Epithelial cell of proximal tubule (primary cell): Measurements from ENCODE around the gene PSMA5. TPM values are rescaled to one million over a fixed set of nuclear protein-coding genes. Genes with fewer than 3 reads are reported as not detected.

ENCODE experiments used
- DNase-seq: peaks from one replicate; pipeline ENCODE4 v3.0.0-alpha.2; 2011; ENCODE audit warnings: low read depth
- H3K4me3 ChIP-seq: 2 replicates; pipeline ENCODE4 v1.5.1; 2011; ENCODE audit warnings: low read depth, mild to moderate bottlenecking, low read length
- CTCF ChIP-seq: conservative IDR thresholded peaks from 2 replicates; pipeline ENCODE4 v1.5.1; 2012; ENCODE audit warnings: low read depth, mild to moderate bottlenecking, low read length
- total RNA-seq: library from RNA; depleted of rRNA; stranded (reverse); fragments of >200 nt; gene quantifications from 2 replicates; pipeline ENCODE4 v1.2.3, GENCODE V29; 2015

Gene PSMA5
- total RNA-seq, 1 donor from 2014 or later: 67.5 TPM

GRCh38 chr1:109468061-109468460, 41.8 kb upstream of the PSMA5 start:
- H3K4me3 ChIP-seq: no peak overlapping the region
- DNase-seq: no peak
- no peak for TF ChIP-seq CTCF

GRCh38 chr1:109467301-109467777, 41.1 kb upstream of the PSMA5 start:
- peak overlapping the region; percentile 66 for H3K4me3 ChIP-seq
- DNase-seq: no peak

GRCh38 chr1:109466452-109467300, 40.4 kb upstream of the PSMA5 start, which contains the start of gene SYPL2:
Gene SYPL2 (plus strand): TSS chr1:109466546. CDS start chr1:109466844, 298 bp downstream.
- H3K4me3 ChIP-seq: peak within 1 kb of the TSS; percentile 66
- no peak for TF ChIP-seq CTCF
- DNase-seq: no peak

More at GRCh38 chr1:109467301-109467777, 41.1 kb upstream of the PSMA5 start:
- TF ChIP-seq CTCF: no peak

GRCh38 chr1:109466125-109466451, 39.8 kb upstream of the PSMA5 start:
- no peak for TF ChIP-seq CTCF
- H3K4me3 ChIP-seq: peak overlapping the region; percentile 66
- DNase-seq: no peak

GRCh38 chr1:109457819-109458218, 31.6 kb upstream of the PSMA5 start:
- no peak for TF ChIP-seq CTCF
- H3K4me3 ChIP-seq: no peak overlapping the region

GRCh38 chr1:109454497-109455133, 28.4 kb upstream of the PSMA5 start:
- no peak for DNase-seq
- TF ChIP-seq CTCF: no peak
- H3K4me3 ChIP-seq: no peak overlapping the region

More at GRCh38 chr1:109457819-109458218, 31.6 kb upstream of the PSMA5 start:
- no peak for DNase-seq
